Breast epithelium (tissue), 3 donors: ENCODE data around the gene FBN2.

Experiments used
- POLR2A ChIP-seq: fragments of 450-650 bp; IDR thresholded peaks from one replicate; pipeline ENCODE4 v1.6.1; 2016; ENCODE audit warnings: antibody characterized with exemption, mild to moderate bottlenecking, moderate library complexity
- POLR2AphosphoS5 ChIP-seq, 3 donors: sonication (generic); formaldehyde crosslinking; IDR thresholded peaks; one replicate each; pipeline ENCODE4 v1.6.1; 2017; ENCODE audit warnings: antibody characterized with exemption in 3 of 3
- TF ChIP-seq, protein P1 (sequence below), 3 donors: fragments of 450-650 bp; IDR thresholded peaks; one replicate each; pipeline ENCODE4 v1.5.1; 2016 to 2017; ENCODE audit warnings: antibody characterized with exemption in 3 of 3, mild to moderate bottlenecking in 3 of 3, moderate library complexity in 3 of 3

DNA sequence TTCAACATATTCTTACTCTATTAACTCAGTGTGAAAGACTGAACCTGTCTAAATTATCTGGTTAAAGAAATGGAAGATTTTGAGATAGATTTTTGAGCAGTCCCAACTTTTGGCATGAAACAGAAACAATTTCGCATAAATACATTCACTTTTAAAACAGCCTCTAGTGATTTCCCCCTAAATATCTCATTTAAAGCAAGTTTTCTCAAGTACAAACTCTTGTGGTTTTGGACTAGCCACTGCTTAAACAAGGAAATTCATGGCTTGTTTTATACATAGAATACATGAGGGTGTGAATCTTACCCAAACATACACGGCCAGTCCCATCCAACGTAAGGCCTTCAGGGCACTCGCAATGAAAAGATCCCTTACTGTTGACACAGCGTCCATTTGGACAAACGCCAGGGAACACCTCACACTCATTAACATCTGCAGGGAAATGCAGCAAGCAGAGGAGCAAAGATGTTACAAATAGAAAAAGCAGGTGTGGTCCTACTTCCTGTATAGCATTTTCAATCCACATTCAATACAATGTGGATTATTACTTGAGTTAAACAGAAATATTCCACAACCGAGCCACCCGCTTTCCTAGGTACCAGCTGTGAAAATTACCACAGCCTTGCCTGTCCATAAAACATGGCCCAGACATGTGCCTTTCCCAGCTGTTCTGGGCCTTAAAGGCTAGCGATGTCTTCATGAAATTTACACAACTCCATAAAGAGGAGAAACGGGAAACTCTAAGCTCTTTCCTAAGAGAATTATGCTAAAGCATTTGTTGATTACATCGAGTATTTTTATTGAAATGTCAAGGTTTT is 188.8 kb downstream of the FBN2 start:
- TF ChIP-seq, protein P1, sequence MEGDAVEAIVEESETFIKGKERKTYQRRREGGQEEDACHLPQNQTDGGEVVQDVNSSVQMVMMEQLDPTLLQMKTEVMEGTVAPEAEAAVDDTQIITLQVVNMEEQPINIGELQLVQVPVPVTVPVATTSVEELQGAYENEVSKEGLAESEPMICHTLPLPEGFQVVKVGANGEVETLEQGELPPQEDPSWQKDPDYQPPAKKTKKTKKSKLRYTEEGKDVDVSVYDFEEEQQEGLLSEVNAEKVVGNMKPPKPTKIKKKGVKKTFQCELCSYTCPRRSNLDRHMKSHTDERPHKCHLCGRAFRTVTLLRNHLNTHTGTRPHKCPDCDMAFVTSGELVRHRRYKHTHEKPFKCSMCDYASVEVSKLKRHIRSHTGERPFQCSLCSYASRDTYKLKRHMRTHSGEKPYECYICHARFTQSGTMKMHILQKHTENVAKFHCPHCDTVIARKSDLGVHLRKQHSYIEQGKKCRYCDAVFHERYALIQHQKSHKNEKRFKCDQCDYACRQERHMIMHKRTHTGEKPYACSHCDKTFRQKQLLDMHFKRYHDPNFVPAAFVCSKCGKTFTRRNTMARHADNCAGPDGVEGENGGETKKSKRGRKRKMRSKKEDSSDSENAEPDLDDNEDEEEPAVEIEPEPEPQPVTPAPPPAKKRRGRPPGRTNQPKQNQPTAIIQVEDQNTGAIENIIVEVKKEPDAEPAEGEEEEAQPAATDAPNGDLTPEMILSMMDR (IDR thresholded peaks at IDR 0.05), result no peak
- TF ChIP-seq POLR2AphosphoS5 (IDR thresholded peaks at IDR 0.05), result no peak
- TF ChIP-seq POLR2A, result no peak
